ENCODE results near the gene INKA1. TPM values are rescaled to one million over a fixed set of nuclear protein-coding genes. Genes with fewer than 3 reads are reported as not detected.
A peak's percentile ranks its signal among the peaks of the same experiment; 100 is the strongest.

Gene INKA1
- total and polyA plus RNA-seq, 9 donors = 0.25 to 5.5 (median 3.4) TPM

DNA sequence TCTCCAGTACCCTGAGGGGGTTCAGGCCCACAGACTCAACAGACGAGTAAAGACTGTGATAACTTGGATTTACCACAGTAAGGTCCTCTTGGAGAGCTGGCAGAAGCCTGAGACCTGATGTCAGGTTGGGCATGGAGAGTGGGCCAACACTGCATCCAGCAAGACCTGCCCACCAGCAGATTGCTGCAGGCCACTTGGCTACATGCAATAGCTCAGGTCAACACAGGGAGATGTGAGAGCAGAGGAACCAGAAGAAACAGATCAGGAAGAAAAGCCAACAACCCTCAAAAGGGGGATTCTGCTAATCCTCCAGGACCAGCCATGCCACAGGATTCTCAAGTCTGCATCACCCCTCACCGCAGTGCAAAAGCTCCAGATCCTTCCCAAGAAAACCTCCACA, 15.0 kb upstream of the INKA1 start:
- Histone ChIP-seq H3K27ac (no peak overlapping the region), H3K4me3 (no peak overlapping the region), H3K4me1 (ENCODE audit: insufficient read depth) (peaks cover 12% of the 10 kb centered on the region), H3K27me3 (no peaks in the 10 kb centered on the region), H3K9me3 (no peaks in the 10 kb centered on the region), H3K36me3 (no peaks in the 10 kb centered on the region)
- TF ChIP-seq, protein P1, sequence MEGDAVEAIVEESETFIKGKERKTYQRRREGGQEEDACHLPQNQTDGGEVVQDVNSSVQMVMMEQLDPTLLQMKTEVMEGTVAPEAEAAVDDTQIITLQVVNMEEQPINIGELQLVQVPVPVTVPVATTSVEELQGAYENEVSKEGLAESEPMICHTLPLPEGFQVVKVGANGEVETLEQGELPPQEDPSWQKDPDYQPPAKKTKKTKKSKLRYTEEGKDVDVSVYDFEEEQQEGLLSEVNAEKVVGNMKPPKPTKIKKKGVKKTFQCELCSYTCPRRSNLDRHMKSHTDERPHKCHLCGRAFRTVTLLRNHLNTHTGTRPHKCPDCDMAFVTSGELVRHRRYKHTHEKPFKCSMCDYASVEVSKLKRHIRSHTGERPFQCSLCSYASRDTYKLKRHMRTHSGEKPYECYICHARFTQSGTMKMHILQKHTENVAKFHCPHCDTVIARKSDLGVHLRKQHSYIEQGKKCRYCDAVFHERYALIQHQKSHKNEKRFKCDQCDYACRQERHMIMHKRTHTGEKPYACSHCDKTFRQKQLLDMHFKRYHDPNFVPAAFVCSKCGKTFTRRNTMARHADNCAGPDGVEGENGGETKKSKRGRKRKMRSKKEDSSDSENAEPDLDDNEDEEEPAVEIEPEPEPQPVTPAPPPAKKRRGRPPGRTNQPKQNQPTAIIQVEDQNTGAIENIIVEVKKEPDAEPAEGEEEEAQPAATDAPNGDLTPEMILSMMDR (IDR thresholded peaks at IDR 0.05) = no peak
- TF ChIP-seq EP300 (IDR thresholded peaks at IDR 0.05) (no peak), POLR2A (IDR thresholded peaks at IDR 0.05) (no peak)
- WGBS, 3 donors = 90 to 96% (median 92%) methylated on average over 2 of the region's 2 CpGs
- peak in 1 of 5 donors; percentile 24 for DNase-seq
- intact Hi-C loops (cut with DNase I) = loop anchor here in 1 of 4 donors (5.0 kb wide), 1 partner anchor 66 kb away; the partner anchor contains the start of gene GMPPB

DNA sequence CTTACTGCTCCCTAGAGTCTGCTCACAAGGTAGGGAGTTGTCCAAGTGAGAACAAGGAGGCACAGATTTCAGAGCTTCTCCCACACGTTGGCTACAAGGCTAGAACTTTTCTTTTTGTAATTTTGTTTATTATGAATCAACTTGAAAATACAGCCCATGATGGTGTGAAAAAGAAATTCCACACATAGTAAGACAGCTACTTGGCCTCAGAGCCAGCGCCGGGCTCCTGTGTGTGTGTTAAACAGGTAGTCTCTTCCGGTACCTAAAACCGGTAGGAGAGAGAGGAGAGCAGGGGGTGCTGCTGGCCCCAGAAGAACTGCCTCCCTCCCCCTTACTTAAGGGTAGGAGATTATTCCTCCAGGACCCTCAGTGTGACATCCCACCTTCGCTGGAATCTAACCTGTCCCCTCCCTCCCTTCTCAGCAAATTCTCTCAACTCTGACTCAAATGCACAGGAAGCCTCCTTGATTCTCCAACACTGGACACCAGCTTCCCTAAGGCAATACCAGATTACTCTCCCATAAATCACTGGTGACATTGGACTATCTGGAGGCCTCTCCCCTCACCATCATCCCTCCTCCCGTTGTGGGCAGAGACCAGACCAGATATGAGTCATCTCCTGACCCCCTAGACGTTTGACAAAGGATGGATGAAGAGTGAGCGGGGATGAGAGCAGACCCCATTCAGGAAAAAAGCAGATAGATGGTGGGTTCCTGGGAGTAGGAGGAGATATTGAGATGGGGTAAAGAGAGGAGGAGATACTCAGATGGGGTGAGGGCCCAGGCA, 12.2 kb upstream of the INKA1 start:
- H3K4me1 ChIP-seq (ENCODE audit: insufficient read depth) = peaks cover 5% of the 10 kb centered on the region
- no peaks in the 10 kb centered on the region for H3K36me3 ChIP-seq
- DNase-seq = peak in 2 of 5 donors; percentile 8 to 15
- no peak overlapping the region for H3K27ac ChIP-seq
- no peaks in the 10 kb centered on the region for H3K27me3 ChIP-seq
- H3K4me3 ChIP-seq = no peak overlapping the region
- intact Hi-C loops (cut with DNase I) = no loop called here
- no peaks in the 10 kb centered on the region for H3K9me3 ChIP-seq
- WGBS, 3 donors = 41 to 47% (median 46%) methylated on average over 9 of the region's 9 CpGs
- TF ChIP-seq EP300 (IDR thresholded peaks at IDR 0.05) = no peak
- TF ChIP-seq, protein P1 (IDR thresholded peaks at IDR 0.05) = no peak
- TF ChIP-seq POLR2A (IDR thresholded peaks at IDR 0.05) = no peak

DNA sequence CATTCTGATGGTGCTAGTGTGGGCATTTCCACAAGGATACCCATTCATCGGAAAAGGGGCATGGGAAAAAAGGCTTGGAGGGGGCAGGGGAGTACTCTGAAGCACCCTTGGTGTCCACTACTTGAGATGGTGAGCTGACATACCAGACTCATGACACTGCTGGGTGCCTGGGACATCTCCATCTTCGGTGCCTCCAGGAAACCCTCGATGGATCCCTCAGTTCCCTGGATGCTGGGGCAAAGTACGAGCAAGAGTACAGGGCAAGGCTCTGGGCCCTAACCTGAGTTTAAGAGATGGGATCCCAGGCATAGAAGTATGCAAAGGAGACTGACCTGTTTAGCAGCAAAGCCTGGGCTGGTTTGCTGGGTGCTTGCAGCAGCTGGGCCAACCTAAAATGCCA, 11.5 kb upstream of the INKA1 start:
- TF ChIP-seq EP300 (IDR thresholded peaks at IDR 0.05) (no peak), POLR2A (IDR thresholded peaks at IDR 0.05) (no peak)
- TF ChIP-seq, protein P1 (IDR thresholded peaks at IDR 0.05) = no peak
- no peaks in the 10 kb centered on the region for H3K27me3 ChIP-seq
- H3K36me3 ChIP-seq = no peaks in the 10 kb centered on the region
- peak in 2 of 5 donors; percentile 4 to 7 for DNase-seq
- H3K27ac ChIP-seq = no peak overlapping the region
- intact Hi-C loops (cut with DNase I) = no loop called here
- peaks cover 5% of the 10 kb centered on the region for H3K4me1 ChIP-seq (ENCODE audit: insufficient read depth)
- H3K4me3 ChIP-seq = no peak overlapping the region
- WGBS, 3 donors = 90 to 95% (median 93%) methylated on average over 4 of the region's 4 CpGs
- no peaks in the 10 kb centered on the region for H3K9me3 ChIP-seq

DNA sequence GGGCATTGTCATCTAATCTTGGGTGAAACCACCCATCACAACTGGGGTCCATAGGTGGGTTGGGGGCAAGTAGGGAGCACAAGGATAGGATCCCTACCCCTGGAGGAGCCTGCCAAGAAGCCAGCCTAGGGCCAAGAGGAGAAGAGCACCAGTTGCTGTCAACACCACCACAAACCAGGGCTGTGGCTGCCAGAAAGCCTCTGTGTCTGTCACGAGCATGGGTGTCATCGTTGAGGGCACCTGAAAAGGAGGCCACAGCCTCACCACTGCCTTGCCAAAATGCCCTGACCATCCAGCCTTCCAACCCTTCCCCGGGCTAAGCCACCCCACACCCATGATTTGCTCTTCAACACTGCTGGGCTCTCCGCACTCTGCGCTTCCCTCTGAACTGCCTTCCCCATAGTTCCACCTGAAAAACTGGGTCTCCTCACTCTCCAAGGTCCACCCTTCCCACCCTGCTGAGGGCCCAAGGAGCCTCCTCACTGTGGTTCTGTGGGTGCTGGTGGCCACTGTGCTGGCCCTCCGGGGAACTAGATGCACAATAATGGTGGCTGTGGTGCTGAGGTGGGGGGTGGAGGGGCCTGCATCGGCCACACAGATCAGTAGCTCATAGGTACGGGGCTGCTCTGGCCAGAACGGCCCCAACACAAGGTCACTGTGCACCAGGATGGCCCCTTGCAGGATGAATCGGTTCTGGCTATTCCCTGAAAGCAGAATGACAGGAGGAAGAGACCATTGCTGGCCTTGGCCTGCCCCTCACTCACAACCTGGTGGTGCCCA, 10.5 kb upstream of the INKA1 start:
- no peak for TF ChIP-seq EP300 (IDR thresholded peaks at IDR 0.05)
- no peak for TF ChIP-seq POLR2A (IDR thresholded peaks at IDR 0.05)
- TF ChIP-seq, protein P1 (IDR thresholded peaks at IDR 0.05) = no peak
- H3K4me3 ChIP-seq = no peak overlapping the region
- no peaks in the 10 kb centered on the region for H3K27me3 ChIP-seq
- H3K36me3 ChIP-seq = no peaks in the 10 kb centered on the region
- H3K9me3 ChIP-seq = no peaks in the 10 kb centered on the region
- WGBS, 3 donors = 88 to 90% (median 88%) methylated on average over 10 of the region's 10 CpGs
- H3K4me1 ChIP-seq (ENCODE audit: insufficient read depth) = no peaks in the 10 kb centered on the region
- H3K27ac ChIP-seq = no peak overlapping the region
- intact Hi-C loops (cut with DNase I) = no loop called here
- DNase-seq = peak in 2 of 5 donors; percentile 10 to 25
